GM13977 (cell line): ENCODE data around the gene GLOD5.

Experiments
- DNase-seq: peaks from one replicate; pipeline ENCODE4 v3.0.0; 2012; ENCODE audit warnings: low spot score
- in situ Hi-C: fragments of 300-500 bp; cut with MboI; formaldehyde crosslinking; loops from one replicate; pipeline ENCODE4 v1.12.0; 2022; ENCODE audit warnings: low sequenced_read_pairs, low pct_unique_long_range_greater_than_20kb, mixed read lengths, inconsistent platforms; ENCODE audit not compliant: unreplicated experiment
- TF ChIP-seq, protein P1 (sequence below): IDR thresholded peaks from 2 replicates; pipeline ENCODE4 v1.5.1; 2012; ENCODE audit warnings: mild to moderate bottlenecking, control low read depth; ENCODE audit not compliant: insufficient read depth; ENCODE audit errors: extremely low read depth, missing control alignments

Gene GLOD5

DNA sequence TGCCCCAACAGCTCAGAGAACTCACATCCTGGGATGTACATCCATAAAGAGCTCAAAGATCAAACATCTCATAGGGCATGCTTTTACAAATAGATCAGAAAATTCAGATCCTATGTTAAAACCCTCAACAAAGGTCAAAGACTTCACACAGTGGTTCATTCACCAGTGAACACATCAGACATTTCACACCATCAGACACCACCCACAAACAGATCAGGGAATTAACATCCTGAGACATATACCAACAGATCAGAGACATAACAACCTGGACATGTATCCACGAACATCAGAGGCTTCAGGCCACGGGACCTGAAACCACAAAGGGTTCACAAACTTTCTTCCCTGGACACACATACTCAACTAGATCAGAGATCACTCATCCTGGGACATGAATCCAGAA lies 41.6 kb upstream of the GLOD5 start:
- in situ Hi-C loops, result no loop called here
- TF ChIP-seq, protein P1, sequence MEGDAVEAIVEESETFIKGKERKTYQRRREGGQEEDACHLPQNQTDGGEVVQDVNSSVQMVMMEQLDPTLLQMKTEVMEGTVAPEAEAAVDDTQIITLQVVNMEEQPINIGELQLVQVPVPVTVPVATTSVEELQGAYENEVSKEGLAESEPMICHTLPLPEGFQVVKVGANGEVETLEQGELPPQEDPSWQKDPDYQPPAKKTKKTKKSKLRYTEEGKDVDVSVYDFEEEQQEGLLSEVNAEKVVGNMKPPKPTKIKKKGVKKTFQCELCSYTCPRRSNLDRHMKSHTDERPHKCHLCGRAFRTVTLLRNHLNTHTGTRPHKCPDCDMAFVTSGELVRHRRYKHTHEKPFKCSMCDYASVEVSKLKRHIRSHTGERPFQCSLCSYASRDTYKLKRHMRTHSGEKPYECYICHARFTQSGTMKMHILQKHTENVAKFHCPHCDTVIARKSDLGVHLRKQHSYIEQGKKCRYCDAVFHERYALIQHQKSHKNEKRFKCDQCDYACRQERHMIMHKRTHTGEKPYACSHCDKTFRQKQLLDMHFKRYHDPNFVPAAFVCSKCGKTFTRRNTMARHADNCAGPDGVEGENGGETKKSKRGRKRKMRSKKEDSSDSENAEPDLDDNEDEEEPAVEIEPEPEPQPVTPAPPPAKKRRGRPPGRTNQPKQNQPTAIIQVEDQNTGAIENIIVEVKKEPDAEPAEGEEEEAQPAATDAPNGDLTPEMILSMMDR, result no peak

DNA sequence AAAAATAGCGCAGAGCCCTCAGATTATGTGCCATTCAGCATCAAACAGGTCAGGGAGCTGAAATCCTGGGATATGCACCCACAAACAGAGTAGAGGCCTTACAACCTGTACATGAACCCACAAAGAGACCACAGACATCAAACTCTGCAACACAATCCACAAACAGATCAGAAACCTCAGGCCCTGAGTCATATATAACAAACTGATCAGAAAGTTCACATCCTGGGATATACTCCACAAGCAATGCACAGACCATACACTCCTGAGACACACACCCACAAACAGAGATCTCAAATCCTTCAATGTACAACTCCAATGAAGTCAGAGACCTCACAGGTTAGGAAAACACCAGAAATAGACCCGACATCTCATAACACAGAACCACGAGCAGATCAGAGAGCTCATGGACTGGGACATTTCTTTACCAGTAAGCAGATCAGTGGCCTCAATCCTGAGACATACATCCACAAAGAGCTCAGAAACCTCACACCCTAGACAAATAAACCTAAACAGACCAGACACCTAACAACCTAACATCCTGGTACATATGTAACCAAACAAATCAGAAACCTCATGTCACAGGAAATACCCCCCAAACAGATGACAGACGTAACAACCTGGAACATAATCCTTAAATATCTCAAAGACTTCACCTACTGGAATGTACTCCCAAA lies 40.8 kb upstream of the GLOD5 start:
- TF ChIP-seq, protein P1, result no peak
- DNase-seq, result no peak
- in situ Hi-C loops, result no loop called here

More for the DNA sequence above, 41.6 kb upstream of the GLOD5 start:
- no peak for DNase-seq

DNA sequence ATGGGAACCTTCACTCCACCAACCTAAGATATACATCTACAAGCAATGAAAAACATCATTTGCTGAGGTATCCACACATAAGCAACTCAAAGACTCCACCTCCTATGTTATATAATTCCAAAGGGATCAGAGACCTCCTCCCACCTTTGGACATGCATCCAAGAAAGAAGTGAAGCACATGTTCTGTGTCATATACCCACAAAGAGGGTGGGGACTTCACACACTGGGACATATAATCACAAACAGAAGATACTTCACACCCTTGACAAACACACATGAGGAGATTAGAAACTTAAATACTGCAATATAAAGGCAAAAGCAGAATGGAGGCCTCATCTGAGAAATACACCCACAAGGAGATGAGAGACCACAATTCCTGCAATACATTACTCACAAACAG lies 39.6 kb upstream of the GLOD5 start:
- in situ Hi-C loops, result no loop called here
- TF ChIP-seq, protein P1, result no peak
- no peak for DNase-seq

DNA sequence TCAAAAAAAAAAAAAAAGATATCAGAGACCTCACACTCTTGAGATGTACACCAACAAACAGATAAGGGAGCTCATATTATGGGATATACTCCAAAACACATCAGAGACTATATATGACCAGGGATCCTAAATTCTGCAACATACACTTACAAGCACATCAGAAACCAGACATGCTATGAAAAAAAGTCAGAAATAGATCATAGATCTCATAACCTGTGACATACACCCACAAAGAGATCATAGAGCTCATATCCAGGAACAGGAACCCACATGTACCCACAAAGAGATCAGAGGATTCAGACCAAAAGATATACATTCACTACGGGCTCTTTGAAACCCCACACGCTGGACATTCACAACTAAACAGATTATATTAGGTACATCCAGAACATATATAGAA lies 35.0 kb upstream of the GLOD5 start:
- no peak for DNase-seq
- TF ChIP-seq, protein P1, result no peak
- in situ Hi-C loops, result no loop called here

DNA sequence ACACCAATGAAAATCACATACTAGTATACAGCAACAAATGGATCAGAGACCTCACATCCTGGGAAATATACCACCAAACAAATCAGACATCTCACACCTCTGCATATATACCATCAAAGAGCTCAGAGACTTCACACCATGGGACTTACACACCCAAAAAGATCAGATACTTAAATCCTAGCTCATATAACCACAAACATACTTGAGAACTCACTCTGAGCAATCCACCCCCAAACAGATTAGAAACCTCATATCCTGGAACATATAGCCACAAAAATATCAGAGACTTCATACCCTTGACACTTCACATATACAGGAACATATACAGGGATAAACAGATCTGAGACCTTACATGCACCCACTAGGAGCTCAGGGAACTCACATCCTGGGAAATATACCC lies 32.9 kb upstream of the GLOD5 start:
- TF ChIP-seq, protein P1, result no peak
- in situ Hi-C loops, result no loop called here
- DNase-seq, result no peak

DNA sequence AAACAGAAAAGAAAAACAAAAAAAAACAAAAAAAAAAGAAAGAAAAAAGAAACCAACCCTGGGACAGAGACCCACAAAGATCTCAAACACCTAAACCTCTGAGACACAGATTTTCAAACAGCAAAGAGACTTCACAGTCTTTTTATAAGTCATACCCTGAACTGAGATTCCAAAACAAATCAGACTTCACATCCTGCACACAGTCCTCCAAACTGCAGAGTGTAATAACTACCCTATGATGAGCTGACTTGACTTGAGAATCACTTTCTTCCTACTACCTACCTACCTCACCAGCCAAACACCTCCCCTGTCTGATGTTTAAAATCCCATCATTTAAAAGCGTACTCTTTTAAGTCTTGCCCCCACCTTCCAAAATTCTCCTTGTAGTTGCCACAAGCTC lies 25.2 kb upstream of the GLOD5 start:
- DNase-seq, result no peak
- TF ChIP-seq, protein P1, result no peak
- in situ Hi-C loops, result no loop called here
